BJ (cell line): Measurements from ENCODE around the gene SORBS1. TPM values are rescaled to one million over a fixed set of nuclear protein-coding genes. Genes with fewer than 3 reads are reported as not detected.

Experiments
- CTCF ChIA-PET: fragments of 350-600 bp; formaldehyde crosslinking; extraction: SDS; loops from one replicate; lab custom pipeline; 2021; ENCODE audit warnings: antibody characterized with exemption, inconsistent platforms; lab: Yijun Ruan, JAX
- POLR2A ChIA-PET: fragments of 300-600 bp; sonication (Branson Sonifier 250); formaldehyde crosslinking; extraction: SDS; loops from one replicate; lab custom pipeline; 2021; ENCODE audit warnings: antibody characterized with exemption; lab: Charles Lee
- DNase-seq: peaks from one replicate; pipeline ENCODE4 v3.0.0-alpha.2; 2011; ENCODE audit warnings: low read depth
- H3K27me3 ChIP-seq: 2 replicates; pipeline ENCODE4 v1.6.0; 2011; ENCODE audit warnings: low read length; ENCODE audit not compliant: control insufficient read depth, insufficient read depth
- H3K36me3 ChIP-seq: 2 replicates; pipeline ENCODE4 v1.5.1; 2011; ENCODE audit warnings: low read length; ENCODE audit not compliant: control insufficient read depth, insufficient read depth
- H3K4me3 ChIP-seq: 2 replicates; pipeline ENCODE4 v1.5.1; 2011; ENCODE audit warnings: low read depth, mild to moderate bottlenecking, control low read depth, low read length
- polyA plus RNA-seq: library from polyadenylated mRNA; depleted of rRNA; stranded (reverse); fragments of >200 nt; gene quantifications from 2 replicates; pipeline ENCODE4 v1.2.3, GENCODE V29; 2011
- TF ChIP-seq, protein P1 (sequence below): IDR thresholded peaks from 2 replicates; pipeline ENCODE4 v1.5.1; 2011; ENCODE audit warnings: low read depth, mild to moderate bottlenecking, control low read depth, inconsistent platforms, low read length, moderate library complexity; ENCODE audit not compliant: insufficient read depth

Gene SORBS1
- polyA plus RNA-seq, 1 experiment = 1.8 TPM

DNA sequence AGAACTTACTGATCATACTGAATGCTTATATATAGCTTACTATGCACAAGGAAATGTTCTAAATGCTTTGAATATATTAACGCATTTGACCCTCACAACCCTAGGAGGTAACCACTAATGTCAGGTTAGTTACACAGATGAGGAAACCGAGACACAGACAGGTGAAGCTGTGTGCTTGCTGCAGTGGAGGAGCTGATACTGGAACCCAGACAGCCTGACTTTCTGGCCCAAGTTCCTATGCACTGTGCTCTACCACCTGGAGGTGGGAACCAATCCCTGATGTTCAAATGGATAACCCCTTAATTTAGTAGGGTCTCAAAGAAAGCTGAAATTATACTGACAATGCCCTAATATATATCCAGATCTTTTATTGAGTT is 119.6 kb downstream of the SORBS1 start:
- no peak for DNase-seq
- no peaks in the 10 kb centered on the region for H3K36me3 ChIP-seq
- TF ChIP-seq, protein P1, sequence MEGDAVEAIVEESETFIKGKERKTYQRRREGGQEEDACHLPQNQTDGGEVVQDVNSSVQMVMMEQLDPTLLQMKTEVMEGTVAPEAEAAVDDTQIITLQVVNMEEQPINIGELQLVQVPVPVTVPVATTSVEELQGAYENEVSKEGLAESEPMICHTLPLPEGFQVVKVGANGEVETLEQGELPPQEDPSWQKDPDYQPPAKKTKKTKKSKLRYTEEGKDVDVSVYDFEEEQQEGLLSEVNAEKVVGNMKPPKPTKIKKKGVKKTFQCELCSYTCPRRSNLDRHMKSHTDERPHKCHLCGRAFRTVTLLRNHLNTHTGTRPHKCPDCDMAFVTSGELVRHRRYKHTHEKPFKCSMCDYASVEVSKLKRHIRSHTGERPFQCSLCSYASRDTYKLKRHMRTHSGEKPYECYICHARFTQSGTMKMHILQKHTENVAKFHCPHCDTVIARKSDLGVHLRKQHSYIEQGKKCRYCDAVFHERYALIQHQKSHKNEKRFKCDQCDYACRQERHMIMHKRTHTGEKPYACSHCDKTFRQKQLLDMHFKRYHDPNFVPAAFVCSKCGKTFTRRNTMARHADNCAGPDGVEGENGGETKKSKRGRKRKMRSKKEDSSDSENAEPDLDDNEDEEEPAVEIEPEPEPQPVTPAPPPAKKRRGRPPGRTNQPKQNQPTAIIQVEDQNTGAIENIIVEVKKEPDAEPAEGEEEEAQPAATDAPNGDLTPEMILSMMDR = no peak
- ChIA-PET POLR2A (no interaction called here), CTCF (interaction anchor here (1.1 to 2.1 kb wide), 3 partner anchors 11 to 160 kb away, joined by 3 to 14 read pairs (median 7); no protein-coding TSS in a partner anchor)
- H3K27me3 ChIP-seq = no peaks in the 10 kb centered on the region
- H3K4me3 ChIP-seq = no peak overlapping the region

DNA sequence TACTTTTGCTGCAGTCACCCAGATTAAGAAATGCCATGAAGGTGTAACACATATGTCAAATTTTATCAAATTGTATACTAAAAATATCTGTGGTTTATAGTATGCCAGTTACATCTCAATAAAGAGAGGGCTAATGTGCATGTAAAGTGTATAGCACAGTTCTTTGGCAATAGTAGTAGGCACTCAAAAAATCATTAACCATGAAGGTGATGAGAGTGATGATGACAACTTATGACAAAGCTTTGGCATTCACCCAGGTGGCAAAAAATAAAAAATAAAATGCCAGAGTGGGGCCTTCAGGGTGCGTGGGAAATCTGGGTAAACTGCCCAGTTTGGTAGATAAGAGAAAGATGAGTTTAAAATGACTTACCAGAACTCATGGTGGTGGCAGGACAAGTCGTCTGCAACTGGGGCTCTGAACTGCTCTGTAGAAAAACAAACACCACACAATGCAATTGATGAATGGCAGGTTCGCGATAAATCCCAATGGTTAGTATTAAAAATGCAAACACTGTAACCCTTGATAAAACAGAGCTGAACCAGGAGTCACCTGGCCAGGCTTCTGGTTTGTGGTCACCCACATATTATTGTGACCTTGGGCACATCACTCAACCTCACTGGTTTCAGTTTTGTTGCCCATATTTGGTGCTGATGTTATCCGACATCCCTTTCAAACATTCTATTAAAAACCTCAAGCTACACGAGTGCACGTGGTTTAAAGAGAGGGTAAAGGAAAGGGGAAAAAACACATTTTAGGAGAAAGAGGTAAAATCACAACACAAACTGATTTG is 120.2 kb downstream of the SORBS1 start:
- H3K4me3 ChIP-seq = no peak overlapping the region
- H3K27me3 ChIP-seq = no peaks in the 10 kb centered on the region
- TF ChIP-seq, protein P1 = no peak
- ChIA-PET CTCF (interaction anchor here (1.1 to 3.3 kb wide), 4 partner anchors 10 to 308 kb away, joined by 3 to 28 read pairs (median 8); no protein-coding TSS in a partner anchor), POLR2A (no interaction called here)
- DNase-seq = no peak
- H3K36me3 ChIP-seq = no peaks in the 10 kb centered on the region

DNA sequence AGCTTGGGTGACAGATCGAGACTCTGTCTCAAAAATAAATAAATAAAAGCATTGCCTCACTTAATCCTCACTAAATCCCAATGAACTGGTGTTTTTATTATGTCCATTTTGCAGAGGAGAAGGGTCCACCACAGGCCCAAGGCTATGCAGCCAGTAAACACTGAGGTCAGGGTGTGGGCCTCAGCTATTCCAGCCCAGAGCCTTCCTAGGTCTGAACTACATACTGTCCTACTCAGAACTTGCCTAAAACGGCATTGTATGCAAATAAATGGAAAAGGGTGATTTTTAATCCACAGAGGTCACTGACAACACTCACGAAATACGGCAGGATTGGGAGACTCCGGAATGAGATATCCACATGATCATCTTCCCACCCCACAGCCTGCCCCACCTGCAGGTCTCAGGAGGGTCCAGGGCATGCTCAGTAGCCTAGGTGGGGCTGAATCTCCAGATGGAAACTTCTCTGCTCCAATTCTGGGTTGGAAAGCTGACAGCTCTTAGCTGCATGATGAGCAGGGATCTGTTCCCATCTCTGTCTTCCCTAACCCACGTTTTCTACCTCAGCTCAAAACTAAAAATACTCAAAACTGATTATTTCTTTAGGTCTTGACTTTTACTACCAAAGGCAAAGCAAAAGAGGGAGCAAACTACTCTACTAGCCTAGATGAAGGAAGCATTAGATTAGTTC is 121.0 kb downstream of the SORBS1 start:
- no peaks in the 10 kb centered on the region for H3K27me3 ChIP-seq
- H3K4me3 ChIP-seq = no peak overlapping the region
- TF ChIP-seq, protein P1 = no peak
- no peaks in the 10 kb centered on the region for H3K36me3 ChIP-seq
- DNase-seq = no peak
- CTCF ChIA-PET = interaction anchor here (1.9 to 3.3 kb wide), 2 partner anchors 10 to 307 kb away, joined by 3 to 28 read pairs; no protein-coding TSS in a partner anchor
- POLR2A ChIA-PET = no interaction called here

DNA sequence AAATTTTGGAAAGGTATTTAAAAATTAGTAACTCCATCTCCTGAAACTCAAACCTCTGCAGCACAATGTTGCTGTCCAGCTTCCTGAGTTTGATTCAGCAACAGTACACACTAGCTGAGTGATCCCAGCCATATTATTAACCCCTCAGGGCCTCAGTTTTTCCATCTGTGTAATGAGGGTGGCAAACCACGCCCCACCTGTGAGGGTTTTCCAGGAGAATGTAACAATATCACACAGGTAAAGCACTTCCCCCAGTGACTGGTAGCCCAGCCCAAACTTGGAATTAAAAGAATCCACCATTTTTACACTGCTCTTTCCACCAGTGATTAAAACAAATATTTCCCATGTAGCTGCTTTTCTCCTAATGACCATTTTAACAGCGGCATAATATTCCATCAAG is 122.4 kb downstream of the SORBS1 start:
- H3K4me3 ChIP-seq = no peak overlapping the region
- no peaks in the 10 kb centered on the region for H3K36me3 ChIP-seq
- DNase-seq = no peak
- H3K27me3 ChIP-seq = no peaks in the 10 kb centered on the region; the same call in 1 of the 2 replicates
- POLR2A ChIA-PET = no interaction called here
- CTCF ChIA-PET = interaction anchor here (0.7 to 3.3 kb wide), 6 partner anchors 9 to 305 kb away, joined by 3 to 28 read pairs (median 4); no protein-coding TSS in a partner anchor
- TF ChIP-seq, protein P1 = no peak

DNA sequence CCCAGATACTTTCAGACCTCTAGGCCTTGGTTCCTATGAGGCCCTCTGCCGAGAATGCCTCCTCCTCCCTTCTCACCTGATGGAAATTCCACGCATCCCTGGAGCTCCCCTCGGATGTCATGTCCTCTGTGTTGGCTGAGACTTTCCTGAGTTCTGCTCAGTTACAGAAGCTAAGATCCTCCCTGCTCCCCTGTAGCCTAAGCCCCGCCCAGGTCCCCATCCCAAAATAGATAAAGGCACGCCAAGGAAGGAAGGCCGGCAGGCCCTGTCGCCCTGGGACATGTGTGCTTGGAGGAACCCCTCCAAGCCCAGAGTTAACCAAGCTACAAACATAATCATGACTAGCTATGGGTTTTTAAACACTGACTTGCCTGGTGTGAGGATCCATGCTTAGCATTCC is 123.5 kb downstream of the SORBS1 start:
- POLR2A ChIA-PET = no interaction called here

More for the DNA sequence above, 123.5 kb downstream of the SORBS1 start:
- CTCF ChIA-PET = interaction anchor here (0.5 to 3.3 kb wide), 6 partner anchors 7 to 167 kb away, joined by 3 to 28 read pairs (median 8); no protein-coding TSS in a partner anchor
- TF ChIP-seq, protein P1 = no peak
- no peak for DNase-seq
- Histone ChIP-seq H3K4me3 (no peak overlapping the region), H3K27me3 (no peaks in the 10 kb centered on the region; the same call in 1 of the 2 replicates), H3K36me3 (no peaks in the 10 kb centered on the region)
